ENCODE data around the gene LETM1.

LETM1 gene

GRCh38 chr4:1777822-1778641, 77.9 kb downstream of the LETM1 start:
- DNase-seq (ENCODE audit: low read depth): no peak

- DNase-seq (ENCODE audit: low read depth): no peak
Measured at GRCh38 chr4:1776521-1777161, 79.3 kb downstream of the LETM1 start.

- no peak for DNase-seq (ENCODE audit: low read depth)
Measured at GRCh38 chr4:1775731-1776500, 80.0 kb downstream of the LETM1 start.

GRCh38 chr4:1773754-1774153, 82.2 kb downstream of the LETM1 start:
- no peak for DNase-seq (ENCODE audit: low read depth)

- no peak for DNase-seq (ENCODE audit: low read depth)
Measured at GRCh38 chr4:1772853-1773538, 83.0 kb downstream of the LETM1 start.

GRCh38 chr4:1771555-1772305, 84.2 kb downstream of the LETM1 start:
- no peak for DNase-seq (ENCODE audit: low read depth)

- DNase-seq (ENCODE audit: low read depth): no peak
Measured at GRCh38 chr4:1770791-1771231, 85.1 kb downstream of the LETM1 start.

- no peak for DNase-seq (ENCODE audit: low read depth)
Measured at GRCh38 chr4:1770245-1770644, 85.7 kb downstream of the LETM1 start.

GRCh38 chr4:1769692-1770091, 86.3 kb downstream of the LETM1 start:
- no peak for DNase-seq (ENCODE audit: low read depth)

GRCh38 chr4:1768367-1769034, 87.5 kb downstream of the LETM1 start:
- no peak for DNase-seq (ENCODE audit: low read depth)

GRCh38 chr4:1767770-1768366, 88.1 kb downstream of the LETM1 start:
- DNase-seq (ENCODE audit: low read depth): no peak

- no peak for DNase-seq (ENCODE audit: low read depth)
Measured at GRCh38 chr4:1767061-1767769, 88.7 kb downstream of the LETM1 start.

GRCh38 chr4:1766106-1767060, 89.6 kb downstream of the LETM1 start:
- DNase-seq (ENCODE audit: low read depth): no peak

- DNase-seq (ENCODE audit: low read depth): no peak
Measured at GRCh38 chr4:1765409-1766072, 90.4 kb downstream of the LETM1 start.

GRCh38 chr4:1764670-1765069, 91.3 kb downstream of the LETM1 start:
- no peak for DNase-seq (ENCODE audit: low read depth)

GRCh38 chr4:1763550-1764080, 92.3 kb downstream of the LETM1 start:
- DNase-seq (ENCODE audit: low read depth): no peak

- no peak for DNase-seq (ENCODE audit: low read depth)
Measured at GRCh38 chr4:1763070-1763549, 92.8 kb downstream of the LETM1 start.
